ENCODE measurements around the gene SORBS2. TPM values are rescaled to one million over a fixed set of nuclear protein-coding genes. Genes with fewer than 3 reads are reported as not detected.

Gene SORBS2
- total RNA-seq, 1 donor from 2014 or later: 20.0 TPM

DNA sequence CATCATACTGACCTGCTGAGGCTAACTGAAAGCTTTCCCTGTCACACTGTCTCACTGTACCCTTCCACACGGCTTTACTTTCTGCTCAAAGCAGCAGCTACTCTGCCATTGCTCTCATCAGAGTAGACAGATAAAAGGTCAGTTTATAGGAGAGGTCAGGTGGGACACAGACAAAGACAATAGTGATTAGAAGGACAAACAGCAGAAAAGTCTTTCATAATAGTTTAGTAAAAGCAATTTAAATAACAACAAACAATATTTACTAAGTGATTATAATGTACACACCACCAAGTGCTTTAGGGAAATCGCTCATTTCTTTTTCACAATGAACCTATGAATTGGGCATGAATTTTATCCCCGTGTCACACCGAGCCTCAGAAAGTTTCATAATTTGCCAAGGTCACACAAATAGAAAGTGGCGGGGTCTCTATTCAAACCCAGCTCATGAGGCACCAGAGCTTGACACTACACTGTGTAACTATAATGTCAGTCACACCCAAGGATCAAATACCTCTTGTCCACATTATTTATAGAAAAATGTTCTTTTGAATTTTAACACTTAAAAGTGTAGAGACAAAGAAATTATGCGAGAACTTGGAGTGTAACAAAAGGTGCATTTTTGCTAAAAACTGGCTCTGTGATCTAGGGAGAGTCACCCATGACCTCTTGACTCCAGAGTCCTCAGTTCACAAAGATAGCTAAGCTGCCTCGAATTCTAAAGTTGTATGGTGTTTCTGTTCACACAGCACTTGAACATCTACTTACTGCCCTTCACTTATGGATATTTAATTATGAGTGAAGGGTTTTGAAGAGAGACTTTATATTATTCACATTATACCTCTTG is 24.5 kb upstream of the SORBS2 start:
- H3K9me3 Mint-ChIP-seq (ENCODE audit: unreplicated experiment): no peaks in the 10 kb centered on the region
- H3K27me3 Mint-ChIP-seq (ENCODE audit: unreplicated experiment): no peaks in the 10 kb centered on the region
- peaks cover 8% of the 10 kb centered on the region for H3K4me1 Mint-ChIP-seq (ENCODE audit: unreplicated experiment)
- H3K27ac Mint-ChIP-seq (ENCODE audit: unreplicated experiment): no peak overlapping the region
- no peak for DNase-seq (ENCODE audit: low spot score)
- TF ChIP-seq, protein P1, sequence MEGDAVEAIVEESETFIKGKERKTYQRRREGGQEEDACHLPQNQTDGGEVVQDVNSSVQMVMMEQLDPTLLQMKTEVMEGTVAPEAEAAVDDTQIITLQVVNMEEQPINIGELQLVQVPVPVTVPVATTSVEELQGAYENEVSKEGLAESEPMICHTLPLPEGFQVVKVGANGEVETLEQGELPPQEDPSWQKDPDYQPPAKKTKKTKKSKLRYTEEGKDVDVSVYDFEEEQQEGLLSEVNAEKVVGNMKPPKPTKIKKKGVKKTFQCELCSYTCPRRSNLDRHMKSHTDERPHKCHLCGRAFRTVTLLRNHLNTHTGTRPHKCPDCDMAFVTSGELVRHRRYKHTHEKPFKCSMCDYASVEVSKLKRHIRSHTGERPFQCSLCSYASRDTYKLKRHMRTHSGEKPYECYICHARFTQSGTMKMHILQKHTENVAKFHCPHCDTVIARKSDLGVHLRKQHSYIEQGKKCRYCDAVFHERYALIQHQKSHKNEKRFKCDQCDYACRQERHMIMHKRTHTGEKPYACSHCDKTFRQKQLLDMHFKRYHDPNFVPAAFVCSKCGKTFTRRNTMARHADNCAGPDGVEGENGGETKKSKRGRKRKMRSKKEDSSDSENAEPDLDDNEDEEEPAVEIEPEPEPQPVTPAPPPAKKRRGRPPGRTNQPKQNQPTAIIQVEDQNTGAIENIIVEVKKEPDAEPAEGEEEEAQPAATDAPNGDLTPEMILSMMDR (IDR thresholded peaks at IDR 0.05; ENCODE audit: unreplicated experiment): no peak
- no peaks in the 10 kb centered on the region for H3K36me3 Mint-ChIP-seq (ENCODE audit: low read depth, unreplicated experiment)
- no peak overlapping the region for H3K4me3 Mint-ChIP-seq (ENCODE audit: unreplicated experiment)

DNA sequence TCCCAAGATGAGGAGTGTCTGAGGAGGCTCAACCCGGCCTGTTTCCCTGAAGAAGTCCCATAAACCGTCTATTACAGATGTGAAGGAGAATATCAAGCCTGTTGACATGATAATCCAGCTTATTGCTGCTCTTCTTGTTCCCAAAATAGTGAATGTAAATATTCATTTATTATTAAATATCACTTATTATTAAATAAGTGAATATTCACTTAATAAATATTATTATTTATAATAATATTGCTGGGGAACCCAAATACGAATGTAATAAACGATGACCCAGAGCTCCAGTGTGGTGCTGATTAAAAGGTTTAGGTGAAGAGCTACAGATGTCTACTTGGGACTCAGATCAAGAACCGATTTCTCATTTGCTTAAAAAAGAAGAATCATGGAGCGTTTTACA is 23.8 kb upstream of the SORBS2 start:
- Mint-ChIP-seq H3K9me3 (ENCODE audit: unreplicated experiment) (no peaks in the 10 kb centered on the region), H3K36me3 (ENCODE audit: low read depth, unreplicated experiment) (no peaks in the 10 kb centered on the region), H3K27me3 (ENCODE audit: unreplicated experiment) (no peaks in the 10 kb centered on the region), H3K4me3 (ENCODE audit: unreplicated experiment) (no peak overlapping the region), H3K4me1 (ENCODE audit: unreplicated experiment) (peaks cover 8% of the 10 kb centered on the region), H3K27ac (ENCODE audit: unreplicated experiment) (no peak overlapping the region)
- TF ChIP-seq, protein P1 (IDR thresholded peaks at IDR 0.05; ENCODE audit: unreplicated experiment): no peak
- no peak for DNase-seq (ENCODE audit: low spot score)

DNA sequence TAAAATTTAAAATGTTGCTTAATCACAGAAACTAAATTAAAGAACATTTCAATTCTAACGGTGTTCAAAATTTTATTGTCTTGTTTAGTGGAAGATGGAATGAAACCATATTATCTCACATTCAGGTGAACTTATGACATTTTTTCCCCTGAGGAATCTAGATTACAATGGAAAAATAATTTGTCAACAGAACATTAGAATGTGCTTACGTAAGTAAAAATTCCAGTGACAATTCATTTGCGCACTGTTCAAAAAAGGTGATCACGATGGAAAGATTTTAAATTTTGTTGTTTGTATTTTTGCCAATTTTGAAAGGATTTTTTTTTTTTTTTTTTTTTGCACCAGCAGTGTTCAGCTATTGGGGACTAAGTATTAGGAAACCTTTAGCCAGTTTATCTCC is 23.3 kb upstream of the SORBS2 start:
- DNase-seq (ENCODE audit: low spot score): no peak
- peaks cover 8% of the 10 kb centered on the region for H3K4me1 Mint-ChIP-seq (ENCODE audit: unreplicated experiment)
- H3K9me3 Mint-ChIP-seq (ENCODE audit: unreplicated experiment): no peaks in the 10 kb centered on the region
- H3K36me3 Mint-ChIP-seq (ENCODE audit: low read depth, unreplicated experiment): no peaks in the 10 kb centered on the region
- no peak overlapping the region for H3K4me3 Mint-ChIP-seq (ENCODE audit: unreplicated experiment)
- H3K27me3 Mint-ChIP-seq (ENCODE audit: unreplicated experiment): no peaks in the 10 kb centered on the region
- H3K27ac Mint-ChIP-seq (ENCODE audit: unreplicated experiment): no peak overlapping the region
- TF ChIP-seq, protein P1 (IDR thresholded peaks at IDR 0.05; ENCODE audit: unreplicated experiment): no peak

DNA sequence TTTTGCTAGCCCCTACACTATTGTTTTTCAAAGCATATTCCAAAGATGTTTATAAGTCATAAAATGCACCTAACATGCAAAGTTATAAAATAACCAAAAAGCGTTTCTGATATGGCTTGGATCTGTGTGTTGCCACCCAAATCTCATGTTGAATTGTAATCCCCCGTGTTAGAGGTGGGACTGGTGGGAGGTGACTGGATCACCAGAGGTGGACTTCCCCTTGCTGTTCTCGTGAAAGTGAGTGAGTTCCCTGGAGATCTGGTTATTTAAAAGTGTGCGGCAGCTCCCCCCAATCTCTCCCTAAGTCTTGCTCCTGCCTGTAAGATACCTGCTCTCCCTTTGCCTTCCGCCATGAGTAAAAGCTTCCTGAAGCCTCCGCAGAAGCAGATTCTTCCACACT is 22.8 kb upstream of the SORBS2 start:
- DNase-seq (ENCODE audit: low spot score): no peak
- H3K4me1 Mint-ChIP-seq (ENCODE audit: unreplicated experiment): peaks cover 8% of the 10 kb centered on the region
- TF ChIP-seq, protein P1 (IDR thresholded peaks at IDR 0.05; ENCODE audit: unreplicated experiment): no peak
- no peak overlapping the region for H3K4me3 Mint-ChIP-seq (ENCODE audit: unreplicated experiment)
- no peaks in the 10 kb centered on the region for H3K36me3 Mint-ChIP-seq (ENCODE audit: low read depth, unreplicated experiment)
- no peak overlapping the region for H3K27ac Mint-ChIP-seq (ENCODE audit: unreplicated experiment)
- H3K27me3 Mint-ChIP-seq (ENCODE audit: unreplicated experiment): no peaks in the 10 kb centered on the region
- no peaks in the 10 kb centered on the region for H3K9me3 Mint-ChIP-seq (ENCODE audit: unreplicated experiment)

DNA sequence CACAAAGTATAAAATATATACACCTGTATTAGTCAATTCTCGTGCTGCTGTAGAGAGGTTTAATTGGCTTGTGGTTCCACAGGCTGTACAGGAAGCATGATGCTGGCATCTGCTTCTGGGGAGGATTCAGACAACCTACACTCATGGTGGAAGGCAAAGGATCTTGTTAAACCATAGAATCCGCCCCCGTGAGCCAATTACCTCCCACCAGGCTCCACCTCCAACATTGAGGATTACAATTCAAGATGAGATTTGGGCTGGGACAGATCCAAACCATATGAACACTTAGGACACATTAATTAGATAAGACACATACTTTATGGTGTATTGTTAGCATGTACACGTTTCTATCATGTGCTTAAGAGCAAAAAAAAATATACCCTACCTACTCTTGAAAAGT is 22.1 kb upstream of the SORBS2 start:
- H3K36me3 Mint-ChIP-seq (ENCODE audit: low read depth, unreplicated experiment): no peaks in the 10 kb centered on the region
- H3K4me1 Mint-ChIP-seq (ENCODE audit: unreplicated experiment): peaks cover 8% of the 10 kb centered on the region
- no peaks in the 10 kb centered on the region for H3K27me3 Mint-ChIP-seq (ENCODE audit: unreplicated experiment)
- TF ChIP-seq, protein P1 (IDR thresholded peaks at IDR 0.05; ENCODE audit: unreplicated experiment): no peak
- no peak for DNase-seq (ENCODE audit: low spot score)
- H3K27ac Mint-ChIP-seq (ENCODE audit: unreplicated experiment): no peak overlapping the region
- H3K9me3 Mint-ChIP-seq (ENCODE audit: unreplicated experiment): no peaks in the 10 kb centered on the region
- no peak overlapping the region for H3K4me3 Mint-ChIP-seq (ENCODE audit: unreplicated experiment)

Data from endothelial cell (in vitro differentiated cells).